B cell (primary cell): Measurements from ENCODE around the gene GPR150.

Source experiments
- EZH2 ChIP-seq: IDR thresholded peaks from 2 replicates; pipeline ENCODE4 v1.6.1; 2012; ENCODE audit warnings: borderline replicate concordance, low read depth, mild to moderate bottlenecking, moderate library complexity, low read length; ENCODE audit not compliant: insufficient read depth, poor library complexity, severe bottlenecking
- TF ChIP-seq, protein P1 (sequence below): fragments of 200-600 bp; IDR thresholded peaks from one replicate; pipeline ENCODE4 v1.8.0; 2022; ENCODE audit warnings: antibody characterized with exemption, mild to moderate bottlenecking

DNA sequence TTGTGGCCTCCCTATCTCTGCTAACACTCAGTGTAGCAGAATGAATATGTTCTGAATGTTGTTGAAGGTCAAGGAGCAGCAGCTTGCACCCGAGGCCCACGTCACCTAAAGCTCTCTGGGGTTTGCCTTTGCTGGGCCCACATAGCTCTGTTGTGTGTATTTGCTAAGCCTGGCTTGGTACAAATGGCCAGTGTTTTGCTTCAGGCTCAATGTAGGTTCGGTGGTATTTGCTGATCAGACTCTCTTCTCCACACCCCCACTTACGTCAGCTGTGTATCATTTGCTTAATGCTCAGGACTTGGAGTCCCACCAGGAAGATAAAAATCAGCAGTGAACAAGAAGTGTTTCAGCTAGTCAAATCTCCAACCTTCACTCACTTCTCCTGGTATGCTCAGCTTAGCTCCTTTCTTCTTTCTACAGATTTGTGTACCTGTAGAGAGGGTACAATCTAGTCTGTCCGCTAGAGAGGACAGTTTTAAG is 21.9 kb downstream of the GPR150 start:
- TF ChIP-seq, protein P1, sequence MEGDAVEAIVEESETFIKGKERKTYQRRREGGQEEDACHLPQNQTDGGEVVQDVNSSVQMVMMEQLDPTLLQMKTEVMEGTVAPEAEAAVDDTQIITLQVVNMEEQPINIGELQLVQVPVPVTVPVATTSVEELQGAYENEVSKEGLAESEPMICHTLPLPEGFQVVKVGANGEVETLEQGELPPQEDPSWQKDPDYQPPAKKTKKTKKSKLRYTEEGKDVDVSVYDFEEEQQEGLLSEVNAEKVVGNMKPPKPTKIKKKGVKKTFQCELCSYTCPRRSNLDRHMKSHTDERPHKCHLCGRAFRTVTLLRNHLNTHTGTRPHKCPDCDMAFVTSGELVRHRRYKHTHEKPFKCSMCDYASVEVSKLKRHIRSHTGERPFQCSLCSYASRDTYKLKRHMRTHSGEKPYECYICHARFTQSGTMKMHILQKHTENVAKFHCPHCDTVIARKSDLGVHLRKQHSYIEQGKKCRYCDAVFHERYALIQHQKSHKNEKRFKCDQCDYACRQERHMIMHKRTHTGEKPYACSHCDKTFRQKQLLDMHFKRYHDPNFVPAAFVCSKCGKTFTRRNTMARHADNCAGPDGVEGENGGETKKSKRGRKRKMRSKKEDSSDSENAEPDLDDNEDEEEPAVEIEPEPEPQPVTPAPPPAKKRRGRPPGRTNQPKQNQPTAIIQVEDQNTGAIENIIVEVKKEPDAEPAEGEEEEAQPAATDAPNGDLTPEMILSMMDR: no peak
- TF ChIP-seq EZH2: no peak
